ENCODE results near the gene KRTAP10-2.
"Not testable (repeated sequence)": the region's sequence is repeated elsewhere in the genome, so short reads cannot be mapped to it uniquely, and the experiment has no call there.

KRTAP10-2 gene

GRCh38 chr21:44589094-44589493 lies 37.8 kb upstream of the KRTAP10-2 start:
- no peak overlapping the region for H3K9ac ChIP-seq (ENCODE audit: insufficient read length)
- no peak for TF ChIP-seq EZH2 (IDR thresholded peaks at IDR 0.05)
- no peak for TF ChIP-seq POLR2AphosphoS5 (IDR thresholded peaks at IDR 0.05; ENCODE audit: borderline replicate concordance, low read depth, low read length)
- TF ChIP-seq FOXP2 (optimal IDR thresholded peaks at IDR 0.05; ENCODE audit: control extremely low read depth, extremely low read length, insufficient read depth), result no peak
- no peak for DNase-seq (ENCODE audit: low read depth, low spot score)
- H3K9me3 ChIP-seq (ENCODE audit: low read depth, low read length), result no peaks in the 10 kb centered on the region
- no peak overlapping the region for H3K27ac ChIP-seq
- H3K36me3 ChIP-seq (ENCODE audit: insufficient read depth, low read length), result peaks cover 4% of the 10 kb centered on the region; the same call in 1 of the 2 replicates
- H3K4me3 ChIP-seq, result no peak overlapping the region

GRCh38 chr21:44585892-44586291 lies 34.6 kb upstream of the KRTAP10-2 start:
- no peak overlapping the region for H3K9ac ChIP-seq (ENCODE audit: insufficient read length)
- DNase-seq (ENCODE audit: low read depth, low spot score), result no peak
- TF ChIP-seq POLR2AphosphoS5 (IDR thresholded peaks at IDR 0.05; ENCODE audit: borderline replicate concordance, low read depth, low read length), result no peak
- no peak for TF ChIP-seq EZH2 (IDR thresholded peaks at IDR 0.05)
- TF ChIP-seq FOXP2 (optimal IDR thresholded peaks at IDR 0.05; ENCODE audit: control extremely low read depth, extremely low read length, insufficient read depth), result no peak
- H3K36me3 ChIP-seq (ENCODE audit: insufficient read depth, low read length), result peaks cover 4% of the 10 kb centered on the region; the same call in 1 of the 2 replicates
- no peak overlapping the region for H3K4me3 ChIP-seq
- H3K27ac ChIP-seq, result no peak overlapping the region
- peaks cover 4% of the 10 kb centered on the region; the same call in 1 of the 2 replicates for H3K9me3 ChIP-seq (ENCODE audit: low read depth, low read length)

- peaks cover 4% of the 10 kb centered on the region; the same call in 1 of the 2 replicates for H3K9me3 ChIP-seq (ENCODE audit: low read depth, low read length)
- DNase-seq (ENCODE audit: low read depth, low spot score), result no peak
Observed at GRCh38 chr21:44583800-44584147, 32.5 kb upstream of the KRTAP10-2 start.

GRCh38 chr21:44583089-44583799 lies 31.9 kb upstream of the KRTAP10-2 start:
- peaks cover 4% of the 10 kb centered on the region; the same call in 1 of the 2 replicates for H3K36me3 ChIP-seq (ENCODE audit: insufficient read depth, low read length)
- TF ChIP-seq EZH2 (IDR thresholded peaks at IDR 0.05), result no peak
- no peak for TF ChIP-seq FOXP2 (optimal IDR thresholded peaks at IDR 0.05; ENCODE audit: control extremely low read depth, extremely low read length, insufficient read depth)
- no peak for TF ChIP-seq POLR2AphosphoS5 (IDR thresholded peaks at IDR 0.05; ENCODE audit: borderline replicate concordance, low read depth, low read length)

More at GRCh38 chr21:44583800-44584147, 32.5 kb upstream of the KRTAP10-2 start:
- TF ChIP-seq POLR2AphosphoS5 (IDR thresholded peaks at IDR 0.05; ENCODE audit: borderline replicate concordance, low read depth, low read length) (no peak), EZH2 (IDR thresholded peaks at IDR 0.05) (no peak), FOXP2 (optimal IDR thresholded peaks at IDR 0.05; ENCODE audit: control extremely low read depth, extremely low read length, insufficient read depth) (no peak)
- Histone ChIP-seq H3K36me3 (ENCODE audit: insufficient read depth, low read length) (peaks cover 4% of the 10 kb centered on the region; the same call in 1 of the 2 replicates), H3K4me3 (no peak overlapping the region), H3K9ac (ENCODE audit: insufficient read length) (no peak overlapping the region), H3K27ac (no peak overlapping the region)

GRCh38 chr21:44582055-44582454 lies 30.8 kb upstream of the KRTAP10-2 start:
- Histone ChIP-seq H3K36me3 (ENCODE audit: insufficient read depth, low read length) (peaks cover 4% of the 10 kb centered on the region; the same call in 1 of the 2 replicates), H3K4me3 (no peak overlapping the region), H3K27ac (no peak overlapping the region), H3K9me3 (ENCODE audit: low read depth, low read length) (peaks cover 4% of the 10 kb centered on the region; the same call in 1 of the 2 replicates), H3K9ac (ENCODE audit: insufficient read length) (no peak overlapping the region)
- no peak for DNase-seq (ENCODE audit: low read depth, low spot score)
- no peak for TF ChIP-seq FOXP2 (optimal IDR thresholded peaks at IDR 0.05; ENCODE audit: control extremely low read depth, extremely low read length, insufficient read depth)
- TF ChIP-seq EZH2 (IDR thresholded peaks at IDR 0.05), result no peak
- no peak for TF ChIP-seq POLR2AphosphoS5 (IDR thresholded peaks at IDR 0.05; ENCODE audit: borderline replicate concordance, low read depth, low read length)

More at GRCh38 chr21:44583089-44583799, 31.9 kb upstream of the KRTAP10-2 start:
- peak; percentile 37 for DNase-seq (ENCODE audit: low read depth, low spot score)
- Histone ChIP-seq H3K27ac (peak overlapping the region; percentile 48; the same call in 1 of the 2 replicates), H3K9ac (ENCODE audit: insufficient read length) (no peak overlapping the region), H3K9me3 (ENCODE audit: low read depth, low read length) (peaks cover 4% of the 10 kb centered on the region; the same call in 1 of the 2 replicates), H3K4me3 (peak overlapping the region; percentile 10; the same call in 1 of the 2 replicates)

- Histone ChIP-seq H3K9me3 (ENCODE audit: low read depth, low read length) (peaks cover 4% of the 10 kb centered on the region; the same call in 1 of the 2 replicates), H3K4me3 (no peak overlapping the region), H3K27ac (no peak overlapping the region), H3K36me3 (ENCODE audit: insufficient read depth, low read length) (peaks cover 4% of the 10 kb centered on the region; the same call in 1 of the 2 replicates), H3K9ac (ENCODE audit: insufficient read length) (no peak overlapping the region)
- TF ChIP-seq POLR2AphosphoS5 (IDR thresholded peaks at IDR 0.05; ENCODE audit: borderline replicate concordance, low read depth, low read length) (no peak), EZH2 (IDR thresholded peaks at IDR 0.05) (no peak)
- no peak for DNase-seq (ENCODE audit: low read depth, low spot score)
Observed at GRCh38 chr21:44581158-44581557, 29.9 kb upstream of the KRTAP10-2 start.

- not testable (repeated sequence) for H3K9me3 ChIP-seq (ENCODE audit: low read depth, low read length); H3K27ac ChIP-seq; H3K9ac ChIP-seq (ENCODE audit: insufficient read length); H3K36me3 ChIP-seq (ENCODE audit: insufficient read depth, low read length); H3K4me3 ChIP-seq; DNase-seq (ENCODE audit: low read depth, low spot score)
Observed at GRCh38 chr21:44580231-44580821, 29.0 kb upstream of the KRTAP10-2 start, which contains the start of gene KRTAP10-5. Gene KRTAP10-5, minus strand, starts transcription at chr21:44580604. Its CDS starts 26 bp downstream, at chr21:44580578.

GRCh38 chr21:44579833-44580144 lies 28.5 kb upstream of the KRTAP10-2 start:
- no peak overlapping the region for H3K4me3 ChIP-seq
- no peak overlapping the region for H3K9ac ChIP-seq (ENCODE audit: insufficient read length)
- peaks cover 4% of the 10 kb centered on the region; the same call in 1 of the 2 replicates for H3K9me3 ChIP-seq (ENCODE audit: low read depth, low read length)
- no peak overlapping the region for H3K27ac ChIP-seq
- DNase-seq (ENCODE audit: low read depth, low spot score), result no peak
- TF ChIP-seq FOXP2 (optimal IDR thresholded peaks at IDR 0.05; ENCODE audit: control extremely low read depth, extremely low read length, insufficient read depth), result no peak
- TF ChIP-seq POLR2AphosphoS5 (IDR thresholded peaks at IDR 0.05; ENCODE audit: borderline replicate concordance, low read depth, low read length), result no peak
- H3K36me3 ChIP-seq (ENCODE audit: insufficient read depth, low read length), result no peaks in the 10 kb centered on the region
